HepG2 (cell line): ENCODE results near the gene RPS6KA2. TPM values are rescaled to one million over a fixed set of nuclear protein-coding genes. Genes with fewer than 3 reads are reported as not detected.

Experiments
- FOXC1 ChIP-seq: sonication (generic); formaldehyde crosslinking; IDR thresholded peaks from 2 replicates; pipeline ENCODE4 v1.8.0; 2022; ENCODE audit warnings: mild to moderate bottlenecking, missing genetic modification reagents, borderline replicate concordance
- HNRNPLL ChIP-seq: fragments of 200-400 bp; formaldehyde crosslinking; IDR thresholded peaks from 2 replicates; pipeline ENCODE4 v1.6.1; 2017; ENCODE audit warnings: mild to moderate bottlenecking, low read depth, low read length; ENCODE audit not compliant: poor library complexity, severe bottlenecking
- KLF11 ChIP-seq: IDR thresholded peaks from 2 replicates; pipeline ENCODE4 v1.6.1; 2016; ENCODE audit warnings: missing compliant biosample characterization
- ZNF264 ChIP-seq: sonication (generic); formaldehyde crosslinking; IDR thresholded peaks from 2 replicates; pipeline ENCODE4 v1.4.0; 2020; ENCODE audit warnings: missing genetic modification reagents
- ZNF724P ChIP-seq: sonication (generic); formaldehyde crosslinking; IDR thresholded peaks from 2 replicates; pipeline ENCODE4 v1.8.0; 2022; ENCODE audit warnings: missing genetic modification reagents, borderline replicate concordance
- polyA plus RNA-seq, 8 experiments: library from polyadenylated mRNA; depleted of rRNA in 3 of 8; stranded (reverse) in 7 of 8; unstranded in 1 of 8; fragments of >200 nt; fragmentation: Illumina TruSeq in 4 of 8; extraction: Trizol in 4 of 8; gene quantifications; 2 replicates each; pipeline versions ENCODE4 v1.2.1 to v1.2.3, GENCODE V29; 2011 to 2016; ENCODE audit warnings: low read depth in 4 of 8, missing spikeins in 1 of 8, mixed read lengths in 1 of 8; ENCODE audit not compliant: insufficient read depth in 1 of 8
- total RNA-seq, 5 experiments: library from RNA; depleted of rRNA; stranded (reverse); fragments of >200 nt; fragmentation: Illumina TruSeq; extraction: Trizol; gene quantifications; 2 replicates each; pipeline ENCODE4 v1.2.3, GENCODE V29; 2016; ENCODE audit warnings: low read depth in 1 of 5
- TF ChIP-seq, protein P1 (sequence below): sonication (generic); formaldehyde crosslinking; IDR thresholded peaks from one replicate; pipeline ENCODE4 v1.5.1; 2020; ENCODE audit warnings: mild to moderate bottlenecking, missing genetic modification reagents; ENCODE audit errors: not compliant biosample characterization
- TF ChIP-seq, protein P2 (sequence below): sonication (generic); formaldehyde crosslinking; IDR thresholded peaks from 2 replicates; pipeline ENCODE4 v1.5.1; 2020; ENCODE audit warnings: mild to moderate bottlenecking, moderate library complexity, missing genetic modification reagents

RPS6KA2 gene
- total and polyA plus RNA-seq, 2 of the 13 experiments (the other 11 are each of a cell fraction or from before 2014, with no cell fraction given): 0.22 to 0.38 TPM

DNA sequence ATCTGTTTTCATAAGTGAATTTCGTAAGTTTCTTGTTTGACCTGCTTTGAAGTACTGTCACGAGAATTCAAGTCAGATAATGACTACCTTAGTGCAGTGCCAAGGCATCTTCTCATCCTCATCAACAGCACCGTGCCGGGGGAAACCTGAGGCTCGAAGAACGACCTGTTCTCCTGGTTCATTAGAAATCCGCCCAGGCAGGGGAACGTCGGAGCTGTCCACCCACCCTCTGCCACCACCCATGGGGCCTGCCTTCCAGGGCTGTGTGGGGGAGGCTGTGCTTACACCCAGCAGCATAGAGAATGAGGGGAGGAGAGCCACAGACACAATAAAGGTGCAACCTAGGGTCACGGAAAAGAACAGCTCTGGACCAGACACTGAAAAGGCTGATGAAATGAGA lies 142.2 kb downstream of the RPS6KA2 start (continued):
- TF ChIP-seq, protein P1, sequence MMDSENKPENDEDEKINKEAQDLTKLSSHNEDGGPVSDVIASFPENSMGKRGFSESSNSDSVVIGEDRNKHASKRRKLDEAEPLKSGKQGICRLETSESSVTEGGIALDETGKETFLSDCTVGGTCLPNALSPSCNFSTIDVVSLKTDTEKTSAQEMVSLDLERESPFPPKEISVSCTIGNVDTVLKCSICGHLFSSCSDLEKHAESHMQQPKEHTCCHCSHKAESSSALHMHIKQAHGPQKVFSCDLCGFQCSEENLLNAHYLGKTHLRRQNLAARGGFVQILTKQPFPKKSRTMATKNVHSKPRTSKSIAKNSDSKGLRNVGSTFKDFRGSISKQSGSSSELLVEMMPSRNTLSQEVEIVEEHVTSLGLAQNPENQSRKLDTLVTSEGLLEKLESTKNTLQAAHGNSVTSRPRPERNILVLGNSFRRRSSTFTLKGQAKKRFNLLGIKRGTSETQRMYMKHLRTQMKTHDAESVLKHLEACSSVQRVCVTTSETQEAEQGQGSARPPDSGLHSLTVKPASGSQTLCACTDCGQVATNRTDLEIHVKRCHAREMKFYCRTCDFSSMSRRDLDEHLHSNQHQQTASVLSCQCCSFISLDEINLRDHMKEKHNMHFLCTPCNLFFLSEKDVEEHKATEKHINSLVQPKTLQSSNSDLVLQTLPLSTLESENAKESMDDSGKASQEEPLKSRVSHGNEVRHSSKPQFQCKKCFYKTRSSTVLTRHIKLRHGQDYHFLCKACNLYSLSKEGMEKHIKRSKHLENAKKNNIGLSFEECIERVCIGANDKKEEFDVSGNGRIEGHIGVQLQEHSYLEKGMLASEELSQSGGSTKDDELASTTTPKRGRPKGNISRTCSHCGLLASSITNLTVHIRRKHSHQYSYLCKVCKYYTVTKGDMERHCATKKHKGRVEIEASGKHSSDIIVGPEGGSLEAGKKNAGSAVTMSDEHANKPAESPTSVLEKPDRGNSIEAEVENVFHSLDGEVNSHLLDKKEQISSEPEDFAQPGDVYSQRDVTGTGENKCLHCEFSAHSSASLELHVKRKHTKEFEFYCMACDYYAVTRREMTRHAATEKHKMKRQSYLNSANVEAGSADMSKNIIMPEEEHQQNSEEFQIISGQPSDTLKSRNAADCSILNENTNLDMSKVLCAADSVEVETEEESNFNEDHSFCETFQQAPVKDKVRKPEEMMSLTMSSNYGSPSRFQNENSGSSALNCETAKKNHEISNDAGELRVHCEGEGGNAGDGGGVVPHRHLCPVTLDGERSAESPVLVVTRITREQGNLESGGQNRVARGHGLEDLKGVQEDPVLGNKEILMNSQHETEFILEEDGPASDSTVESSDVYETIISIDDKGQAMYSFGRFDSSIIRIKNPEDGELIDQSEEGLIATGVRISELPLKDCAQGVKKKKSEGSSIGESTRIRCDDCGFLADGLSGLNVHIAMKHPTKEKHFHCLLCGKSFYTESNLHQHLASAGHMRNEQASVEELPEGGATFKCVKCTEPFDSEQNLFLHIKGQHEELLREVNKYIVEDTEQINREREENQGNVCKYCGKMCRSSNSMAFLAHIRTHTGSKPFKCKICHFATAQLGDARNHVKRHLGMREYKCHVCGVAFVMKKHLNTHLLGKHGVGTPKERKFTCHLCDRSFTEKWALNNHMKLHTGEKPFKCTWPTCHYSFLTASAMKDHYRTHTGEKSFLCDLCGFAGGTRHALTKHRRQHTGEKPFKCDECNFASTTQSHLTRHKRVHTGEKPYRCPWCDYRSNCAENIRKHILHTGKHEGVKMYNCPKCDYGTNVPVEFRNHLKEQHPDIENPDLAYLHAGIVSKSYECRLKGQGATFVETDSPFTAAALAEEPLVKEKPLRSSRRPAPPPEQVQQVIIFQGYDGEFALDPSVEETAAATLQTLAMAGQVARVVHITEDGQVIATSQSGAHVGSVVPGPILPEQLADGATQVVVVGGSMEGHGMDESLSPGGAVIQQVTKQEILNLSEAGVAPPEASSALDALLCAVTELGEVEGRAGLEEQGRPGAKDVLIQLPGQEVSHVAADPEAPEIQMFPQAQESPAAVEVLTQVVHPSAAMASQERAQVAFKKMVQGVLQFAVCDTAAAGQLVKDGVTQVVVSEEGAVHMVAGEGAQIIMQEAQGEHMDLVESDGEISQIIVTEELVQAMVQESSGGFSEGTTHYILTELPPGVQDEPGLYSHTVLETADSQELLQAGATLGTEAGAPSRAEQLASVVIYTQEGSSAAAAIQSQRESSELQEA: no peak
- TF ChIP-seq FOXC1: no peak
- no peak for TF ChIP-seq ZNF264
- TF ChIP-seq ZNF724P (CRISPR knock-in tag): no peak
- TF ChIP-seq, protein P2, sequence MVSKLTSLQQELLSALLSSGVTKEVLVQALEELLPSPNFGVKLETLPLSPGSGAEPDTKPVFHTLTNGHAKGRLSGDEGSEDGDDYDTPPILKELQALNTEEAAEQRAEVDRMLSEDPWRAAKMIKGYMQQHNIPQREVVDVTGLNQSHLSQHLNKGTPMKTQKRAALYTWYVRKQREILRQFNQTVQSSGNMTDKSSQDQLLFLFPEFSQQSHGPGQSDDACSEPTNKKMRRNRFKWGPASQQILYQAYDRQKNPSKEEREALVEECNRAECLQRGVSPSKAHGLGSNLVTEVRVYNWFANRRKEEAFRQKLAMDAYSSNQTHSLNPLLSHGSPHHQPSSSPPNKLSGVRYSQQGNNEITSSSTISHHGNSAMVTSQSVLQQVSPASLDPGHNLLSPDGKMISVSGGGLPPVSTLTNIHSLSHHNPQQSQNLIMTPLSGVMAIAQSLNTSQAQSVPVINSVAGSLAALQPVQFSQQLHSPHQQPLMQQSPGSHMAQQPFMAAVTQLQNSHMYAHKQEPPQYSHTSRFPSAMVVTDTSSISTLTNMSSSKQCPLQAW: no peak
- no peak for TF ChIP-seq HNRNPLL
- no peak for TF ChIP-seq KLF11 (CRISPR knock-in tag)
